B cell (primary cell): Measurements from ENCODE around the gene DIP2B. TPM values are rescaled to one million over a fixed set of nuclear protein-coding genes. Genes with fewer than 3 reads are reported as not detected.
A peak's percentile ranks its signal among the peaks of the same experiment; 100 is the strongest.

ENCODE experiments used
- ATAC-seq: fragments of 200-7000 bp; cut with Tn5 transposase; one replicate; pipeline ENCODE4 v1.10.0; 2021; ENCODE audit warnings: low read depth, mild to moderate bottlenecking, moderate number of reproducible peaks, moderate library complexity
- CTCF ChIA-PET: fragments of 350-600 bp; sonication (Branson Sonifier 250); formaldehyde crosslinking; loops from one replicate; lab custom pipeline; 2021; ENCODE audit warnings: antibody characterized with exemption, inconsistent platforms; lab: Charles Lee
- POLR2A ChIA-PET: fragments of 350-600 bp; sonication (Branson Sonifier 250); formaldehyde crosslinking; loops from one replicate; lab custom pipeline; 2021; ENCODE audit warnings: antibody characterized with exemption; lab: Charles Lee
- DNase-seq: peaks from one replicate; pipeline ENCODE4 v3.0.0; 2013
- H2AFZ ChIP-seq: 2 replicates; pipeline ENCODE4 v1.6.1; 2012; ENCODE audit warnings: mild to moderate bottlenecking, low read depth, low read length; ENCODE audit not compliant: insufficient read depth, poor library complexity, severe bottlenecking
- H3K27ac ChIP-seq, 2 donors: 1 replicate in 1 of 2; 2 replicates in 1 of 2; pipeline ENCODE4 v1.5.1; 2012 to 2013; ENCODE audit warnings: low read length in 2 of 2, mild to moderate bottlenecking in 2 of 2, moderate library complexity in 1 of 2
- H3K27me3 ChIP-seq, 4 experiments: fragments of 200-600 bp in 1 of 4; sonication (generic) in 1 of 4; replicated peaks in 1 of 4; 1 replicate in 2 of 4; 2 replicates in 2 of 4; pipeline versions ENCODE4 v1.6.1 to v1.7.0; 2013 to 2016; ENCODE audit warnings: low read length in 3 of 4, mild to moderate bottlenecking in 2 of 4, mixed read lengths in 1 of 4, moderate library complexity in 1 of 4; ENCODE audit not compliant: insufficient read depth in 4 of 4, control insufficient read depth in 3 of 4; ENCODE audit errors: control extremely low read depth in 1 of 4
- H3K36me3 ChIP-seq, 2 experiments: replicated peaks in 1 of 2; 1 replicate in 1 of 2; 2 replicates in 1 of 2; pipeline versions ENCODE4 v1.6.1 to v1.7.1; 2013; ENCODE audit warnings: low read length in 1 of 2; ENCODE audit not compliant: insufficient read depth in 2 of 2, control insufficient read depth in 1 of 2; ENCODE audit errors: control extremely low read depth in 1 of 2, extremely low read depth in 1 of 2
- H3K4me1 ChIP-seq, 2 donors: fragments of 200-600 bp in 1 of 2; sonication (generic) in 1 of 2; 1 replicate in 1 of 2; 2 replicates in 1 of 2; pipeline versions ENCODE4 v1.5.1 to v1.6.1; 2013 to 2017; ENCODE audit warnings: low read length in 2 of 2; ENCODE audit not compliant: control insufficient read depth in 2 of 2, insufficient read depth in 2 of 2
- H3K4me2 ChIP-seq: replicated peaks from 2 replicates; pipeline ENCODE3; 2012; ENCODE audit warnings: mild to moderate bottlenecking, low read depth, low read length; ENCODE audit not compliant: poor library complexity, severe bottlenecking
- H3K4me3 ChIP-seq, 5 experiments: fragments of 200-600 bp in 1 of 5; sonication (generic) in 1 of 5; 1 replicate in 3 of 5; 2 replicates in 2 of 5; pipeline versions ENCODE4 v1.5.1 to v1.7.0; 2011 to 2016; ENCODE audit warnings: low read length in 4 of 5, mild to moderate bottlenecking in 4 of 5, low read depth in 2 of 5, control low read depth in 1 of 5, moderate library complexity in 1 of 5; ENCODE audit not compliant: insufficient read depth in 1 of 5; ENCODE audit errors: control extremely low read depth in 1 of 5, extremely low read depth in 1 of 5
- H3K79me2 ChIP-seq: fragments of 200-600 bp; sonication (generic); one replicate; pipeline ENCODE4 v1.6.0; 2016; ENCODE audit warnings: low read length; ENCODE audit not compliant: control insufficient read depth, insufficient read depth
- H3K9ac ChIP-seq: fragments of 200-600 bp; sonication (generic); 2 replicates; pipeline ENCODE4 v1.6.1; 2017; ENCODE audit warnings: mild to moderate bottlenecking, low read length, moderate library complexity
- H3K9me3 ChIP-seq, 3 donors: one replicate each; pipeline versions ENCODE4 v1.6.1 to v1.7.1; 2013; ENCODE audit warnings: low read length in 2 of 3; ENCODE audit not compliant: control insufficient read depth in 2 of 3, insufficient read depth in 1 of 3; ENCODE audit errors: control extremely low read depth in 1 of 3
- H4K20me1 ChIP-seq: 2 replicates; pipeline ENCODE4 v1.6.0; 2012; ENCODE audit warnings: mild to moderate bottlenecking, low read length; ENCODE audit not compliant: insufficient read depth, control insufficient read depth, poor library complexity, severe bottlenecking
- H3K27ac Mint-ChIP-seq: one replicate; pipeline ENCODE4 v1.8.0; 2021; ENCODE audit warnings: mixed read lengths
- H3K27me3 Mint-ChIP-seq: one replicate; pipeline ENCODE4 v1.8.0; 2021; ENCODE audit warnings: mixed read lengths
- H3K4me1 Mint-ChIP-seq: one replicate; pipeline ENCODE4 v1.8.0; 2021; ENCODE audit warnings: mixed read lengths
- H3K4me3 Mint-ChIP-seq: one replicate; pipeline ENCODE4 v1.8.0; 2021; ENCODE audit warnings: mixed read lengths
- H3K9me3 Mint-ChIP-seq: one replicate; pipeline ENCODE4 v1.8.0; 2022; ENCODE audit warnings: mixed read lengths; ENCODE audit not compliant: insufficient read depth
- CTCF ChIP-seq: fragments of 200-600 bp; IDR thresholded peaks from one replicate; pipeline ENCODE4 v1.8.0; 2022; ENCODE audit warnings: antibody characterized with exemption, mild to moderate bottlenecking
- EZH2 ChIP-seq: IDR thresholded peaks from 2 replicates; pipeline ENCODE4 v1.6.1; 2012; ENCODE audit warnings: borderline replicate concordance, low read depth, mild to moderate bottlenecking, moderate library complexity, low read length; ENCODE audit not compliant: insufficient read depth, poor library complexity, severe bottlenecking
- WGBS: methylation state at CpG from one replicate; pipeline ENCODE4 v1.1.5; 2013; ENCODE audit warnings: missing lambda C conversion rate; ENCODE audit not compliant: insufficient coverage; 5-methylcytosine and 5-hydroxymethylcytosine counted together
- intact Hi-C: fragments of 100-400 bp; cut with micrococcal nuclease; formaldehyde crosslinking; loops from one replicate; pipeline ENCODE4 v1.10.0; 2022
- polyA plus RNA-seq: library from polyadenylated mRNA; depleted of rRNA; stranded (reverse); fragments of >200 nt; gene quantifications from 2 replicates; pipeline ENCODE4 v1.2.3, GENCODE V29; 2012
- total RNA-seq, 2 donors: library from RNA; stranded (reverse); fragments of 120-200 nt in 1 of 2; gene quantifications; 1 replicate in 1 of 2; 2 replicates in 1 of 2; pipeline versions ENCODE4 v1.2.3 to v1.2.4, GENCODE V29; 2013 to 2022

The DIP2B gene
- total and polyA plus RNA-seq, 2 donors (not counting 1 experiment from before 2014, with no cell fraction given) = 16.4 to 38.8 TPM

GRCh38 chr12:50530532-50530931, 25.7 kb downstream of the DIP2B start:
- 96% methylated on average over 2 of the region's 2 CpGs for WGBS
- no peaks in the 10 kb centered on the region for H3K27me3 Mint-ChIP-seq
- H3K4me3 ChIP-seq = no peak overlapping the region
- CTCF ChIA-PET = no interaction called here
- intact Hi-C loops = no loop called here
- TF ChIP-seq EZH2 = no peak
- TF ChIP-seq CTCF = no peak
- peaks cover 83% of the 10 kb centered on the region for H3K79me2 ChIP-seq
- no peak overlapping the region for H3K9ac ChIP-seq
- peaks cover 0 to 2% of the 10 kb centered on the region in 2 experiments for H3K36me3 ChIP-seq
- DNase-seq (no peak), ATAC-seq (no peak)
- no peak overlapping the region for H3K4me3 Mint-ChIP-seq
- peaks cover 61 to 71% of the 10 kb centered on the region in 2 donors for H3K4me1 ChIP-seq
- no peaks in the 10 kb centered on the region for H3K9me3 Mint-ChIP-seq
- H3K27ac ChIP-seq = peak overlapping the region in 1 of 2 donors; percentile 27
- H2AFZ ChIP-seq = no peak overlapping the region
- no peaks in the 10 kb centered on the region for H3K27me3 ChIP-seq
- peaks cover 37% of the 10 kb centered on the region for H3K4me1 Mint-ChIP-seq
- H3K4me2 ChIP-seq = no peak overlapping the region
- H4K20me1 ChIP-seq = peaks cover 44% of the 10 kb centered on the region
- peaks cover 0 to 3% (median 0%) of the 10 kb centered on the region in 3 donors for H3K9me3 ChIP-seq
- POLR2A ChIA-PET = no interaction called here
- no peak overlapping the region for H3K27ac Mint-ChIP-seq

- H3K27ac Mint-ChIP-seq = no peak overlapping the region
- H3K4me1 Mint-ChIP-seq = peaks cover 36% of the 10 kb centered on the region
- no CpG with 5 or more reads among the region's 2 CpGs for WGBS
- Histone ChIP-seq H3K9ac (no peak overlapping the region), H3K27ac (peak overlapping the region; percentile 8 to 82), H3K9me3 (peaks cover 0 to 3% (median 0%) of the 10 kb centered on the region in 3 donors), H3K79me2 (peaks cover 81% of the 10 kb centered on the region), H3K27me3 (no peaks in the 10 kb centered on the region), H2AFZ (no peak overlapping the region), H4K20me1 (peaks cover 55% of the 10 kb centered on the region), H3K4me2 (peak overlapping the region; percentile 15), H3K4me1 (peaks cover 59 to 60% of the 10 kb centered on the region in 2 donors), H3K4me3 (no peak overlapping the region), H3K36me3 (peaks cover 0 to 6% of the 10 kb centered on the region in 2 experiments)
- intact Hi-C loops = no loop called here
- no peak overlapping the region for H3K4me3 Mint-ChIP-seq
- no peaks in the 10 kb centered on the region for H3K9me3 Mint-ChIP-seq
- ChIA-PET CTCF (interaction anchor here (0.7 to 1.4 kb wide), 2 partner anchors 13 to 29 kb away, joined by 3 to 4 read pairs; partner anchors contain the start of gene DIP2B), POLR2A (no interaction called here)
- DNase-seq (no peak), ATAC-seq (no peak)
- H3K27me3 Mint-ChIP-seq = no peaks in the 10 kb centered on the region
- TF ChIP-seq CTCF (no peak), EZH2 (no peak)
These were observed 28.4 kb downstream of the DIP2B start for GRCh38 chr12:50533203-50533584.
